OCI-M2 (cell line): ENCODE results near the gene IQCM.

ENCODE experiments used
- DNase-seq: peaks from one replicate; lab custom pipeline; 2025; ENCODE audit not compliant: unreplicated experiment; lab: John Stamatoyannopoulos, UW

Gene IQCM

GRCh38 chr4:149711593-149712365 lies 103.9 kb downstream of the IQCM start:
- DNase-seq: no peak

DNA sequence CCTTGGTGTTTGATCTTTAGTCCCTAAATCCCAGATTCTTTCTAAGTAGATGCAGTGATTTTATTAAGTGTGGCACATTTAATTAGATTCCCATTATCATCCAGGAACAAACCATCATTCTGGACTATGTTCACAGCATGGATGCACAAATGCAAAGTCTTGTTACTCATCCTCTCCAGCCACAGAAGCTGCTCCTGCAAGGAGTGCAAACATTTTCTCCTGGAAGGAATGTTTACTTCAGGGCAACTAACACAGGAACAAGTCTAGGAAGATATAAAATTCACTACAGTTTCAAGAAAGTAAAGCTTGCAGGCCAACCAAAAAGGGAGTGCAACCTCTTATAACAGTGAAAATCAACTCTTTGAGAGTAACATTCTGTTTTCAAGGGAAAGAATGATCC lies 106.0 kb downstream of the IQCM start:
- no peak for DNase-seq

DNA sequence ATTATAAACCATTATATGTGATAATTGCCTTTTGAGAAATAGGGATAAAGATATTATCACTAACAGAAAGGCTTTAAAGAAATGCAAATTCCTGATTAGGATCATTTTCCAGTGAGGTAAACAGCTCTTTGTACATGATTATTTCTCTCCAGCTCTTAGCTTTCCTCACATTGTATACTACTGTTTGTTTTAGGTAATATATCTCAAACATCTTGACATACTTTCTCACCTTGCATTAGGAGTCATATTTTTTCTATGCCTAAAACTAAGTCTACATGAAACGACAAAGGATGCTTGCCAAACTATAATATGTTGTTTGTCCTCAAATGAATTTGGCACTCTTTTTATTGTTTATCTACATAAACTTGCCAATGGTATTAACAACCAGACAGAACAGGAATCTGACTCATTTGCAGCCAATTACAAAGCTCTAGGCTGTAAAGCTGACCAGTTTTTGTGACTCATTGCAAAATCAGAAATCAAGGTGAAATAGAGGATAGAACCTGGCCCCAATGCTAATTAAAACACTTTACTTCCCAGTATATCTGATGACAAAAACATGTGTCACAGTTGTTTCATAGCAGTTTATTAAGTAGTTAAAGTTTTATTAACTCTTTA lies 107.0 kb downstream of the IQCM start:
- no peak for DNase-seq

GRCh38 chr4:149707862-149708261 lies 107.8 kb downstream of the IQCM start:
- DNase-seq: no peak

- no peak for DNase-seq
Measured at GRCh38 chr4:149706942-149707341, 108.7 kb downstream of the IQCM start.

- no peak for DNase-seq
Measured at GRCh38 chr4:149702414-149703293, 113.0 kb downstream of the IQCM start.

DNA sequence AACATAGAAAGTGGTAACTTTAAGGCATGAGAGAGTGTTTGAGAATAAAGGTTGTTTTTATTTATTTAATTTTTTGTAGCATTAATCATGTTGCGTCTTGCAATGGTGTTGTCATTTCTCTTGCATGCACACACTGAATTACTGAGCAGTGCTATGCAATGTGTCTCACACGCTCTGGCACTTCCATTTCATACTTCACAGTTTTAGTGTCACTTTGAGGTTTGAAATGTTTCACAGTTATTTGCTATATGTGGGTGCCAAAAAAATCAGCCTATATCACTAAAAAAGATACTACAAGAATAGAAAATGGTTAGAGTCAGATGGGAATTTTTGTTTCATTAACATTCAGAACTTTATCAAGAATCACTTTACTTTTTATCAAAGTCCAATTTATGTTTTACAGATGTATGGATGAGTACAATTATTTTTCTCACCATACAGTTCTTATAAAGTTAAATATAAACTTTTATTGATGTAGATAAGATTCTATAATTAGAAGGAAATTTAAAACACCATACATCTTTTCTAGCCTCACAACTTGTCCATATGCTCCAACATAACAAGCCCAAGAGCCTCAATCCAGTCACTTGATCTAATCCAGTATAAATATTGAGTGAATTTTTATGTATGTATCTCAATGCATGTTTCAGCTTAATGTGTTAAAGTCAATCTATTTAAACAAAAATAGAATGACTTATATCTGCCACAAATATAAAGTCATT lies 114.0 kb downstream of the IQCM start:
- DNase-seq: no peak

GRCh38 chr4:149700272-149700671 lies 115.4 kb downstream of the IQCM start:
- DNase-seq: no peak

- DNase-seq: no peak
Measured at GRCh38 chr4:149699642-149700041, 116.0 kb downstream of the IQCM start.

DNA sequence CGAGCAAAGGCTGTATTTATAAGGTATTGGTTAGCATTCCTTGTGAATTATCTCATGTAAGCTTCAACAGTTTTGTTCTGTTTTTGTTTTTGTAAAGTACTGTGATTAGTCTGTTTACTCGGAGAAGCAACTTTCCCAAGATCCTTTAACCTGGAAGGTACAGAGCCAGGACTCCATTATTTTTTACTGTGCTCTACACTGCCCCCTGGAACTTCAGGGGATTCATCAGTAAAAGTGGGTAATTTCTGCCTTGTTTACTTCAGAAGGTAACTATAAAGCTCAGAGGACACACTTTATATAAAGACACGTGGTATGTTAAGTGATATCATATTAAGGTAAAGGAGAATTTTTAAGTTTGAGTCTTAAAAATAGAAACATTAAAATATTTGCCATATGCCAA lies 124.9 kb downstream of the IQCM start:
- no peak for DNase-seq

DNA sequence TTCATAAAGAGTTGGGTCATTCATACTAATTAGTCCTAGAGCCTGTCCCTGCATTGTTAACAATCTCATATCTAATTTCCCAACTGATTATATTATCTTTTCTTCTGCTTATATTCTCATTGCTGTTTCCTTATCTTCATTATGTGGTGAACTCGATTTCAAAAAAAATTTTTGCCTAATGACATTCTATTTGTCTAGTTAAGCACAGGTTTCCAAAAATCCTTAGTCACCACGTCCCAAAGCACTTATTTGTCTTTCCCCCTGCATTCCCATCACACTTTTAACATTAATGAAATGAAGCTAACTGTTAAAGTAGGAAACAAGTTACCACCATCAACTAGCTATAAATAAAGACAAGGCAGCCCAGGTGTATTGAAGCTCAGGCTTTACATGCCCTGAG lies 131.1 kb downstream of the IQCM start:
- no peak for DNase-seq

GRCh38 chr4:149676076-149676475 lies 139.6 kb downstream of the IQCM start:
- DNase-seq: no peak

GRCh38 chr4:149645790-149646189 lies 169.9 kb downstream of the IQCM start:
- no peak for DNase-seq

GRCh38 chr4:149638073-149638472 lies 177.6 kb downstream of the IQCM start:
- no peak for DNase-seq

- no peak for DNase-seq
Measured at GRCh38 chr4:149634368-149634767, 181.3 kb downstream of the IQCM start.

DNA sequence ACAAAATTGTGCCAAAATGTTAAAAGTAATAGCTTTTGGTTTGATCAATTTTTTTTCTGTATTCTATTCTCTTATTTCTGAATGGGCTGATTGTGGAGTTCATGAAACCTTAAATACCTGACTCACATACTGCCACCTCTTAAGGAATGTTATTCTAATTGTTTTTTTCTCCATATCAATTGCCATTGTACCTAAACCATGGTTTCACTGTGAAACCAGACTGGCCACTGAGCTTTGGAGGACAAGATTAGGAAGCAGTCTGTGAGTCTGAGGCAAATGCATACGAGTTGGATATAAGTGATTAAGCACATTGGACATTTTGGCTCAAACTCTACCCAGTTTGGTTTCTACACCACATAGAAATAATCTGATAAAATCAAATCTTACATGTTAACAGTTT lies 184.0 kb downstream of the IQCM start:
- DNase-seq: no peak

DNA sequence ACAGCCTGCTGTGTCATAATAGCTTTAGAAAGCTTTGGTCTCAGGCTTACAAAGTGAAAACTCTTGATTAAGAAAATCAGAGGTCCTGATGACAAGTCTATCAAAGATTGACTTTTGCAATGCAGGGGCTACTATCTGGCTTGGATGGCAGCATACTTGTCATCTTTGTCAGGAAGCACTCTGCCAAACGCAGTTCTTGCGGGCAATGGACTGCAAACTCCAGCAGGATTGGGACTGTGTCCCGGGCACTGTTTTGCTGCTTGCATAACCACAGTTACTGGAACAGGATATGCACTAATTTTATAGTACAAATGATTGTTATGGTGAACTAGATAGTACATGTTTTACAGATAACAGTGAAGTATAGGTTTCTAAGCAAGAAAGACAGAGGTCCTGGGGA lies 185.6 kb downstream of the IQCM start:
- DNase-seq: no peak

DNA sequence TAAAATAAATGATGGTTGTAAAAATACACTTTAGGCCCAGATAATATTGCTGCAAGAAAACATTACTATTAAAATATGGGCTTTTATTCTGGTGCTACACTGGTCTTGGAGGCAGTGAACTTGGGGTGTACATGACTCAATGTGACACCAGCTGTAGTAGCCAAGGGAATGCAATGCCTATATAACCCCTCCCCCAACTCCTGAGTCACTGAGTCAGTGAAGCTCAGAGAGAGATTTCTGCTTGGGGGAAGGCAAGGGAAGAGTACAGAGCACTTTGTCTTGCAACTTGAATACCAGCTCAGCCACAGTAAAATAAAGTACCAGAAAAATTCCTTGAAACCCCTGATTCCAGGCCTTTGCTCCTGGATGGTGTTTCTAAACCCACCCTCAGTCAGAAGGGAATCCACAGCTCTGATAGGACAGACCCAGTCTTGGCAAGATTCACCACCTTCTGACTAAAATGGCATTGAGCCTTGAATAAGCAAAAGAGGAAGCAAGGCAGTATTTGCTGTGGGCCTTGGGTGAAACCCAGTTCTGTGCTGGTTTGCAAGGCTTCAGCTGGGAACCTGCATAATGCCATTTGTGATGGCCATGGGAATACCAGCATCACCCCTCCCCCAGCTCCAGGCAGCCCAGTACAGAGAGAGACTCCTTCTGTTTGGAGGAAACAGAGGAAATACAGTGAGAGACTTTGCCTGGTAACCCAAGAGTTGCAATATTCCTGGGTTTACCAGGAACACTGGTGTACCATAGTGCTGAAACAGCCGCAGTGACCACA lies 209.9 kb downstream of the IQCM start:
- no peak for DNase-seq

DNA sequence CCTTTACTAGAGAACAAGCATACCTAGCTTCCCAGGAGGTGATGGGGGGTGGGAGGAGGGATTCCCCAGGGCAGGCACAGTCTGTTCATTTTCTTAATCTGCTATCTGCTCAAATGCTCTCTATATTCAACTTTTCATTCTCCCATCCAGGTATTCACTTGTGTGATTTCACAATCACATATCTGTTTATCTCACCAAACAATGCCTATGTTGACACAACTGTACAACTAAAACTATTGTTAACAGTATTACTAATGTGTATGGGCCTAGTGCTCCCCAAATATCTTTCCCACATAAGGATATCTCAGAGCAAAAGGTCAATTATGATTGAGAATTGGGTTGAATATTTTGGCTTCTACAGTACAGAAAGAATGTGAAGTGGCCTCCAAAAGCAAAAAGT lies 210.8 kb downstream of the IQCM start:
- no peak for DNase-seq

- DNase-seq: no peak
Measured at GRCh38 chr4:149595500-149595899, 220.1 kb downstream of the IQCM start.
